NB4 (cell line): ENCODE measurements around the gene VAMP5.

ENCODE experiments used
- DNase-seq: peaks from one replicate; pipeline ENCODE4 v3.0.0; 2010; ENCODE audit warnings: low read depth
- H3K4me3 ChIP-seq: one replicate; pipeline ENCODE4 v1.5.1; 2011; ENCODE audit warnings: mild to moderate bottlenecking, low read depth, low read length, moderate library complexity
- MYC ChIP-seq: IDR thresholded peaks from 2 replicates; pipeline ENCODE4 v1.6.1; 2011; ENCODE audit warnings: low read depth, low read length
- POLR2A ChIP-seq: IDR thresholded peaks from 2 replicates; pipeline ENCODE4 v1.6.1; 2011; ENCODE audit warnings: mild to moderate bottlenecking; ENCODE audit not compliant: insufficient read length; ENCODE audit errors: extremely low read depth
- TF ChIP-seq, protein P1 (sequence below): IDR thresholded peaks from 2 replicates; pipeline ENCODE4 v1.6.1; 2011; ENCODE audit warnings: low read depth, low read length
- TF ChIP-seq, protein P2 (sequence below): IDR thresholded peaks from one replicate; pipeline ENCODE4 v1.5.1; 2012; ENCODE audit warnings: low read depth, low read length

The VAMP5 gene

DNA sequence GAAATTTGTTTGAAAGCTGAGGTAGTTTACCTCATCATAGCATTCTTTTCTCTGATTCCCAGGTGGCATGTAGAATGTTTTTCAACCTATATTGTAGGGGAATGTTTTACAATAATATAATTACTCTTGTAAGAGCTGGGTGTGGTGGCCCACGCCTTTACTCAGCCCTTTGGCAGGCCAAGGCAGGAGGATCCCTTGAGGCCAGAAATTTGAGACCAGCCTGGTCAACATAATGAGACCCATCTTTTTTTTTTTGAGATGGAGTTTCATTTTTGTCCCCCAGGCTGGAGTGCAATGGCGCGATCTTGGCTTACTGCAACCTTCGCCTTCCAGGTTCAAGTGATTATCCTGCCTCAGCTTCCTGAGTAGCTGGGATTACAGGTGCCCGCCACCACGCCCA lies 35.4 kb downstream of the VAMP5 start:
- no peak overlapping the region for H3K4me3 ChIP-seq
- no peak for DNase-seq
- TF ChIP-seq POLR2A (no peak), MYC (no peak)
- TF ChIP-seq, protein P1, sequence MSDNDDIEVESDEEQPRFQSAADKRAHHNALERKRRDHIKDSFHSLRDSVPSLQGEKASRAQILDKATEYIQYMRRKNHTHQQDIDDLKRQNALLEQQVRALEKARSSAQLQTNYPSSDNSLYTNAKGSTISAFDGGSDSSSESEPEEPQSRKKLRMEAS = no peak
- TF ChIP-seq, protein P2, sequence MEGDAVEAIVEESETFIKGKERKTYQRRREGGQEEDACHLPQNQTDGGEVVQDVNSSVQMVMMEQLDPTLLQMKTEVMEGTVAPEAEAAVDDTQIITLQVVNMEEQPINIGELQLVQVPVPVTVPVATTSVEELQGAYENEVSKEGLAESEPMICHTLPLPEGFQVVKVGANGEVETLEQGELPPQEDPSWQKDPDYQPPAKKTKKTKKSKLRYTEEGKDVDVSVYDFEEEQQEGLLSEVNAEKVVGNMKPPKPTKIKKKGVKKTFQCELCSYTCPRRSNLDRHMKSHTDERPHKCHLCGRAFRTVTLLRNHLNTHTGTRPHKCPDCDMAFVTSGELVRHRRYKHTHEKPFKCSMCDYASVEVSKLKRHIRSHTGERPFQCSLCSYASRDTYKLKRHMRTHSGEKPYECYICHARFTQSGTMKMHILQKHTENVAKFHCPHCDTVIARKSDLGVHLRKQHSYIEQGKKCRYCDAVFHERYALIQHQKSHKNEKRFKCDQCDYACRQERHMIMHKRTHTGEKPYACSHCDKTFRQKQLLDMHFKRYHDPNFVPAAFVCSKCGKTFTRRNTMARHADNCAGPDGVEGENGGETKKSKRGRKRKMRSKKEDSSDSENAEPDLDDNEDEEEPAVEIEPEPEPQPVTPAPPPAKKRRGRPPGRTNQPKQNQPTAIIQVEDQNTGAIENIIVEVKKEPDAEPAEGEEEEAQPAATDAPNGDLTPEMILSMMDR = no peak

- no peak for DNase-seq
- no peak for TF ChIP-seq MYC
- TF ChIP-seq POLR2A = no peak
- TF ChIP-seq, protein P1 = no peak
- TF ChIP-seq, protein P2 = no peak
- H3K4me3 ChIP-seq = no peak overlapping the region
These were observed 37.1 kb downstream of the VAMP5 start for GRCh38 chr2:85621338-85621737.

GRCh38 chr2:85623991-85624390 lies 39.8 kb downstream of the VAMP5 start:
- no peak for DNase-seq
- TF ChIP-seq, protein P2 = no peak
- TF ChIP-seq POLR2A (no peak), MYC (no peak)
- TF ChIP-seq, protein P1 = no peak
- H3K4me3 ChIP-seq = no peak overlapping the region

DNA sequence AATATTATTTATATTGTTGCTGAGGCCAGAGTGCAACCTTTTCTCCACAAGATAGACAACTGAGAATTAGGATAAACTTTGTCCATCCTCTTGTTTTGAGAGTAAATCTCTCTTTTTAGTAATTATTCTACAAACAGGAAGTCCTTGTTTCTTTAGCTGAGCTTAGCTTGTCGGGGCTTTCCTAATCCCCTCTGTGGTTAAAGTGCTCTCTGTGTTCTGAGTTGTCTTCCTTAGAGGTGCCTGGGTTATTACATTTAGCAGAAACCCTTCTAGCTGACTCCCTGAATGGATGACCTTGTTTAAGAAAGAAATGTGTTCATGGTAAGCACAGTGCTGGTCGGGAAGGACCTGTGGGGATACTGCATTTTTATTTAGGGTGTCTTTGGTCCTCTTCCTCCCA lies 44.4 kb downstream of the VAMP5 start:
- no peak overlapping the region for H3K4me3 ChIP-seq
- no peak for DNase-seq
- TF ChIP-seq, protein P1 = no peak
- TF ChIP-seq POLR2A = no peak
- TF ChIP-seq MYC = no peak
- TF ChIP-seq, protein P2 = no peak

DNA sequence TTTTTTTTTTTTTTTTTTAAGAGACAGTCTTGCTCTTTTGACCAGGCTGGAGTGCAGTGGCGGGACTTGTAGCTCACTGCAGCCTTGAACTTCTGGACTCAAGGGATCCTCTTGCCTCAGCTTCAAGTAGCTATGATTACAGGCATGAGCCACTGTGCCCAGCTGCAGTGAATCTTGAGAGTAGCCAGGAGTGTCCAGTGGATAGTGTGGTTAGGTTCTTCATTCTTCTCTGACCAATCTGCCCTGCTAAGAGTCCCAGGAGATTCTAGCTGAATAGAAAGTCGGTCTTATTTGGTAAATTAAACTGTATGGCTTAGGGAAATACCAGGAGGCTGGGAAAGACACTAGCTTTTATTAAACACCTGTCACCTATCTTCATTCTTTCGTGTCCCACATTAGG lies 47.1 kb downstream of the VAMP5 start:
- no peak for DNase-seq
- H3K4me3 ChIP-seq = no peak overlapping the region
- TF ChIP-seq, protein P2 = no peak
- TF ChIP-seq POLR2A (no peak), MYC (no peak)
- TF ChIP-seq, protein P1 = no peak

- H3K4me3 ChIP-seq = no peak overlapping the region
- TF ChIP-seq, protein P2 = no peak
- TF ChIP-seq, protein P1 = no peak
- TF ChIP-seq POLR2A (no peak), MYC (no peak)
- no peak for DNase-seq
These were observed 50.8 kb downstream of the VAMP5 start for GRCh38 chr2:85635011-85635410.
